Left ventricle myocardium inferior (tissue), 1 donor: ENCODE data around the gene NMT1. TPM values are rescaled to one million over a fixed set of nuclear protein-coding genes. Genes with fewer than 3 reads are reported as not detected.

Source experiments
- DNase-seq: peaks from one replicate; pipeline ENCODE4 v3.0.0-alpha.2; 2020
- H3K27ac ChIP-seq: fragments of 200-600 bp; replicated peaks from 2 replicates; pipeline ENCODE4 v1.8.0; 2021
- H3K27me3 ChIP-seq: fragments of 200-600 bp; 2 replicates; pipeline ENCODE4 v1.8.0; 2021; ENCODE audit warnings: low read depth
- H3K36me3 ChIP-seq: fragments of 200-600 bp; 2 replicates; pipeline ENCODE4 v1.8.0; 2021
- H3K4me1 ChIP-seq: fragments of 200-600 bp; 2 replicates; pipeline ENCODE4 v1.8.0; 2021
- H3K4me3 ChIP-seq: fragments of 200-600 bp; 2 replicates; pipeline ENCODE4 v1.8.0; 2021; ENCODE audit warnings: mild to moderate bottlenecking, moderate library complexity
- H3K9me3 ChIP-seq: fragments of 200-600 bp; replicated peaks from 2 replicates; pipeline ENCODE4 v1.8.0; 2021
- CTCF ChIP-seq: fragments of 200-600 bp; IDR thresholded peaks from 2 replicates; pipeline ENCODE4 v1.8.0; 2021; ENCODE audit warnings: antibody characterized with exemption, mild to moderate bottlenecking, borderline replicate concordance
- intact Hi-C: fragments of 100-400 bp; cut with micrococcal nuclease; formaldehyde crosslinking; loops from one replicate; pipeline ENCODE4 v1.11.0; 2022
- total RNA-seq: library from RNA; stranded (reverse); fragmentation: NEBNext Ultra II Directional; extraction: Animal tissue kit (Norgen Biotek cat#: 25700); gene quantifications from one replicate; pipeline ENCODE4 v1.2.1, GENCODE V29; 2021
- donor health status: DM: no; HTN: yes; CAD: no; lungs with severe emphysema.

NMT1 gene
- total RNA-seq, 1 donor from 2014 or later = 86.0 TPM

DNA sequence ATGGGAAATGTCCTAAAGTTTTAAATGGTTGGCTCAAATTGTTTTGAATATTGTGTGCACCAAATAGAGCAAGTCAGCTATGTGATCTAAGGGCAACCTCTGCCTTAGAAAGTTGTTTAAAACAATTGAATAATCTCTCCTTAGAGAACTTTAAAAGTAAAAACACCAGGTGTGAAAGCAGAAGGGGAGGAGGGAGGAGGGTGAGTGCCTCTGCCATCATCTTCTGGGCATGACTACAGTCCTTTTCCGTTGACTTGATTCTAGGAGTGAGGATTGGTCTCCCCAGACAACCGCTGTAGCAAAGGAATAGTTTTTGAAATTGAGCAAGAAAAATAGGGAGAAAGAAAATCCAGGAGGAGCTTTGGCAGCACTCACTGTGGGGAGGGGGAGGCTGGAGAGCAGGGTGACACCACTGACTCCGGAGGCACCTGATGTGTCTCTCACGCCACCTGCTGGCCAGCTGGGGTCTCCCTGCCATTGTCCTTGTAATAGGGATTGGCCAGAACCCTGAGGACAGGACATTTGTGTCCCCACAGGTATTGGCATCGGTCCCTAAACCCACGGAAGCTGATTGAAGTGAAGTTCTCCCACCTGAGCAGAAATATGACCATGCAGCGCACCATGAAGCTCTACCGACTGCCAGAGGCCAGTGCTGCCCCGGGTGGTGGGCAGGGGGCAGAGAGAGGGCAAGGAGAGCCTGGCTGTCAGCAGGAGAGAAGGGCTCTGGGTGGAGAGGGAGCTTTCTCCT lies 37.9 kb downstream of the NMT1 start:
- Histone ChIP-seq H3K4me3 (no peak overlapping the region), H3K9me3 (no peaks in the 10 kb centered on the region), H3K27me3 (no peaks in the 10 kb centered on the region), H3K27ac (peak overlapping the region; percentile 56), H3K4me1 (peaks cover 67% of the 10 kb centered on the region), H3K36me3 (peaks cover 94% of the 10 kb centered on the region)
- peak; percentile 92 for TF ChIP-seq CTCF
- peak; percentile 86 for DNase-seq
- intact Hi-C loops = no loop called here

DNA sequence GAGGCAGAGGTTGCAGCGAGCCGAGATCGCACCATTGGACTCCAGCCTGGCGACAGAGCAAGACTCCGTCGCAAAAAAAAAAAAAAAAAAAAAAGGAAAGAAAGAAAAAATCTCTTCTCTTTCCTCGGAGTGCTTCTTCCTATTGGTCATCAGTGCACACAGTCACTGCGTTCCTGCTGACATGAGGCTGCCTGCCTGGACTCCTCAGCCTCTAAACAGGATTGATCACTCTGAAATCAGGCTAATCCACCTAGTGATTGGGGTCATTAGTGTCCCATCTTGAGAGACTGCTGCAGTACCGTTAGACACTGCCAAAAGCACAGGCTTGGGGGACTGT lies 40.4 kb downstream of the NMT1 start:
- Histone ChIP-seq H3K27me3 (no peaks in the 10 kb centered on the region), H3K36me3 (peaks cover 94% of the 10 kb centered on the region), H3K4me1 (peaks cover 75% of the 10 kb centered on the region), H3K9me3 (no peaks in the 10 kb centered on the region), H3K4me3 (no peak overlapping the region), H3K27ac (peak overlapping the region; percentile 95)
- intact Hi-C loops = no loop called here
- TF ChIP-seq CTCF = no peak
- no peak for DNase-seq

GRCh38 chr17:45101883-45102811 lies 41.0 kb downstream of the NMT1 start:
- TF ChIP-seq CTCF = no peak
- Histone ChIP-seq H3K4me3 (no peak overlapping the region), H3K36me3 (peaks cover 94% of the 10 kb centered on the region), H3K9me3 (no peaks in the 10 kb centered on the region), H3K27ac (peak overlapping the region; percentile 95), H3K4me1 (peaks cover 77% of the 10 kb centered on the region), H3K27me3 (no peaks in the 10 kb centered on the region)
- no peak for DNase-seq
- intact Hi-C loops = no loop called here

GRCh38 chr17:45102856-45103255 lies 41.7 kb downstream of the NMT1 start:
- peaks cover 84% of the 10 kb centered on the region for H3K4me1 ChIP-seq
- no peak for DNase-seq

More at GRCh38 chr17:45102856-45103255, 41.7 kb downstream of the NMT1 start:
- Histone ChIP-seq H3K4me3 (no peak overlapping the region), H3K9me3 (no peaks in the 10 kb centered on the region), H3K27me3 (no peaks in the 10 kb centered on the region), H3K27ac (peak overlapping the region; percentile 95), H3K36me3 (peaks cover 94% of the 10 kb centered on the region)
- intact Hi-C loops = no loop called here
- no peak for TF ChIP-seq CTCF
